GM18519 (cell line): ENCODE measurements around the gene SLC8A2.

Experiments used
- ATAC-seq: cut with Tn5 transposase; IDR thresholded peaks from one replicate; pipeline ENCODE4 v1.9.1; 2021; ENCODE audit warnings: mild to moderate bottlenecking, moderate library complexity; ENCODE audit not compliant: unreplicated experiment, low FRiP score

The SLC8A2 gene

GRCh38 chr19:47465957-47466356 lies 5.7 kb downstream of the SLC8A2 start:
- ATAC-seq, result no peak

- no peak for ATAC-seq
These were observed 6.8 kb downstream of the SLC8A2 start for GRCh38 chr19:47464675-47465419.

- ATAC-seq, result no peak
These were observed 9.8 kb downstream of the SLC8A2 start for GRCh38 chr19:47461876-47462275.

- no peak for ATAC-seq
These were observed 12.2 kb downstream of the SLC8A2 start for GRCh38 chr19:47459477-47459876.

GRCh38 chr19:47458672-47459071 lies 13.0 kb downstream of the SLC8A2 start:
- no peak for ATAC-seq

- ATAC-seq, result no peak
These were observed 14.8 kb downstream of the SLC8A2 start for GRCh38 chr19:47456721-47457474.

- ATAC-seq, result no peak
These were observed 21.2 kb downstream of the SLC8A2 start for GRCh38 chr19:47450478-47450877.

GRCh38 chr19:47448360-47448727 lies 23.3 kb downstream of the SLC8A2 start:
- ATAC-seq, result no peak

- ATAC-seq, result no peak
These were observed 24.0 kb downstream of the SLC8A2 start for GRCh38 chr19:47447470-47448359.

GRCh38 chr19:47446534-47447469 lies 24.9 kb downstream of the SLC8A2 start:
- ATAC-seq, result no peak

- ATAC-seq, result no peak
These were observed 25.7 kb downstream of the SLC8A2 start for GRCh38 chr19:47445937-47446402.

- ATAC-seq, result no peak
These were observed 26.2 kb downstream of the SLC8A2 start for GRCh38 chr19:47445527-47445926.

- no peak for ATAC-seq
These were observed 27.3 kb downstream of the SLC8A2 start for GRCh38 chr19:47444388-47444821.

- no peak for ATAC-seq
These were observed 28.4 kb downstream of the SLC8A2 start for GRCh38 chr19:47443331-47443730.

- ATAC-seq, result no peak
These were observed 32.9 kb downstream of the SLC8A2 start for GRCh38 chr19:47438793-47439220.

GRCh38 chr19:47437500-47437899 lies 34.2 kb downstream of the SLC8A2 start:
- no peak for ATAC-seq

GRCh38 chr19:47436712-47437401 lies 34.8 kb downstream of the SLC8A2 start:
- ATAC-seq, result no peak

- ATAC-seq, result no peak
These were observed 35.7 kb downstream of the SLC8A2 start for GRCh38 chr19:47435883-47436417.

GRCh38 chr19:47435196-47435595 lies 36.5 kb downstream of the SLC8A2 start:
- no peak for ATAC-seq
